ENCODE data around the gene ENC1. TPM values are rescaled to one million over a fixed set of nuclear protein-coding genes. Genes with fewer than 3 reads are reported as not detected.

Gene ENC1
- polyA plus RNA-seq, 1 donor = 26.0 TPM

GRCh38 chr5:74657165-74657564, 16.6 kb upstream of the ENC1 start:
- no peak for DNase-seq

GRCh38 chr5:74655716-74656115, 15.2 kb upstream of the ENC1 start:
- no peak for DNase-seq

DNA sequence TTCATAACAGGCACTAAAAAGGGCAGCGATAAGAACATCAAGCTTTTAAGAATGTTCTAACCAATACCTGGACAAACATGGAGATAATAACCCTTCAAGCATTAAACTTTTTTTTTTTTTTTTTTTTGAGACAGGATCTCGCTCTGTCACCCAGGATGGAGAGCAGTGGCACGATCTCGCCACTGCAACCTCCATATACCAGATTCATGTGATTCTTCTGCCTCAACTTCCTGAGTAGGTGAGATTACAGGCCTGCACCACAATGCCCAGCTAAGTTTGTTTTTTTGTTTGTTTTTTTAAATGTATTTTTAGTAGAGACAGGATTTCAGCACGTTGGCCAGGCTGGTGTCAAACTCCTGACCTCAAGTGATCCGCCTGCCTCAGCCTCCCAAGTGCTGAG, 14.7 kb upstream of the ENC1 start:
- no peak for DNase-seq

DNA sequence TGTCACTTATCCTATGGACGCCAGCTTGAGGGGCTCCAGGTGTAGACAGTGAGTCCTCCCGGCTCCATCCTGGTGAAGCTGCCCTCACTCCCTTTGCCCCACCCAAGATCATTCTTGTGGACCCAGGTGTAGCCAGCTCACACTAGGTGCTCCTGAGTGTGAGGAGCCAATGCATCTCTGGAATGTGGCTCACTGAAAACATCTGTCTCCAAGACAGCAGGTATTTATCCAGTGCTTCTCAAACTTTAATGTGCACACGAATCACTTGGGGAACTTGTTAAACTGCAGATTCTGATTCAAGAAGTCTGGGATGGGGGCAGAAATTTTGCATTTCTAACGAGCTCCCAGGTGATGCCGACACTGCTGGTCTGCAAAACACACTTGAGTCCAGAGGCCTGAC, 13.5 kb upstream of the ENC1 start:
- DNase-seq = no peak

DNA sequence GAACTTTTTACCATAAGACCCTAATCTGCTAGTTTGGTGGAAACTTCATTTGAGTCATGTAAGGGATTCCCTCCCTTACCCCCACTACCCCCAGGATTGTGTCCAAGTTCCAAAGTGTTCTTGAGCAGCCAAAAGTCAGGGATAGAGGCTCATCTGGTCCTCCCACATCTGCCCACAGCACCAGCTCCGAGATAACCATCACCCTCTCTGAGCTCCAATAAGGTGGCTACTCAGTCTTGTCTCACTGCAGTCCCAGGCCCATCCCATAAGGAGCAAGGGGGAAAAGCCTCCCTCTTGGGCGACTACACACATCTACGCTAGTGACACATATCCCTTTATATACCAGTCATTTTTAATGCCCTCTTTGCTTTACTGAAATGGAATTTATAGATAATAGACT, 12.0 kb upstream of the ENC1 start:
- no peak for DNase-seq

GRCh38 chr5:74651710-74652109, 11.2 kb upstream of the ENC1 start:
- no peak for DNase-seq

DNA sequence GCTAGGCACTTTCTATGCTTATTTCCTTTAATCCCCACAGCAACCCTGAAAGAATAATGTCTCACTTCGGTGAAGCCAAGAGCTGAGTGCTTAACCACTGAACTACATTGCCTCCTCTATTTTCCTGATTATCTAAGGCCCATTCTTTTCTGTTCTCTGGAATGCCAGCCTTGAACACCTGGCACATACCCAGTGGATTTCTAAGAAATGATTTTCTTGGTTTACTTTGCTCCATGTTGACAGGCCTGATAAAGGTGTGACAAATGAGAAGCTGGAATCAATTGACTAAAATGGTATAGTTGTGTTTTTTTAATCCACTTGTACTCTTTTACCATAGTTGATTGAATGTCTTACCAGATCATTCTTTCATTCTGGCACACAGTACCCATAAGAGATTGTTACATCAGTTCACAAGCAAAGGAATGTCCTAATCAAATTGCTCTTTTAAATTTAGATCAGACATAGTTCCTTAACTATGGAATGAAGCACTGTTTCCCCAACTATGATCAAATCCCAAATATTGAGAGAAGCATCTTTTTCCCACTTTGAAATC, 9.0 kb upstream of the ENC1 start:
- no peak for DNase-seq

- DNase-seq = no peak
Observed at GRCh38 chr5:74648835-74649293, 8.3 kb upstream of the ENC1 start.

DNA sequence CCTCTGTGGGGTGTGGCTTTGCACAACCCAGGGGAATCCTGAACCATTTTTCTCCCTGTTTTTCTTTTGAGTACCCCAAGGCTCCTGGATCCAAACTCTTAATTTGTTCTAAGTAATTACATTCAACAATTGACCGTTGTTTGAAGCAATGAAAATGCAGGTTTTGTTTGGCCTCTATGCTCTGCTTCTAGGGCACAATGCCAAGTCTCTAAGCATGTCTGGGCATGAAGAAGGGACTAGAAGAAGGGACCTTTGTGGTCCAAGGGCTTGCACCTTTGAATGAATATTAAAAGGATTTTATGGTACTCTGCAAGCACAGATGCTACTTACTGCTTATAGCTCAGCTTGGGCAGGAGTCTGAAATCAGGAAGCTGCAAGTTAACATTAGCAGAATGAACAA, 6.6 kb upstream of the ENC1 start:
- no peak for DNase-seq

DNA sequence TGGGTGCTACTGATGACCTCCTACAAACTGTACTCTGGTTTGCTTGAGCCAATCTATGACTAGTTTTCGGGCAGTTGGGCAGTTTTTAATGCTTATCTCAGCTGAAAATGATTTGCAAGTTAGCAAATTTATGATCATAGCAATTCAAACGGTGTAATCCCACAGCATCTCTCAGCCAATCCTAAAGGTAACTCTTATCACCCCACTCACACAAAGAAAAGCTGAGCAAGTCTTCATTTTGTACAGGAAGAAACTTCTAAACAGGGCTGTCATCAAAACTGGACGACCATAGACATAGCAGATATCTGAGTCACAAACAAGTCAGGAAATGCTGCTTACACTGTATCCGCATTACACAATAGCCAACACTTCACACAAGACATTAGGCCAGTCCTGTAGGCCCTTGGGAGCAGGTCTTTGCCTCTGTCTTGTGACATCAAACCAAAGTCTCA, 2.6 kb upstream of the ENC1 start:
- DNase-seq = no peak

DNA sequence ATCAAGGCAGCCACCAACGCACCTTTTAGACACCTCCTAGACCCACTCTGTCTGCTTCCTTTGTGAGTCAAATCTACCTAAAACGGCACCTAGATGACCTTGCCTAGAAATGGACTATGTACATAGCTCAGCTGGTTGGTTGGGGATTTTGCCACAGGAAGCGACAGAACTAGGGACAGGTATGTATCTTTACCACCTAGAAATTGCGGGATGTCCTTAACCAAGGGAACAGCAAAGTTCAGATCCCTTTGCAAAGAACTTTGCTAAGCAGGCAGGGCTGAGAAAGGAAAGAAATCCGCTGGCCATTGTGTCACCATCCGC, 2.0 kb upstream of the ENC1 start:
- no peak for DNase-seq

DNA sequence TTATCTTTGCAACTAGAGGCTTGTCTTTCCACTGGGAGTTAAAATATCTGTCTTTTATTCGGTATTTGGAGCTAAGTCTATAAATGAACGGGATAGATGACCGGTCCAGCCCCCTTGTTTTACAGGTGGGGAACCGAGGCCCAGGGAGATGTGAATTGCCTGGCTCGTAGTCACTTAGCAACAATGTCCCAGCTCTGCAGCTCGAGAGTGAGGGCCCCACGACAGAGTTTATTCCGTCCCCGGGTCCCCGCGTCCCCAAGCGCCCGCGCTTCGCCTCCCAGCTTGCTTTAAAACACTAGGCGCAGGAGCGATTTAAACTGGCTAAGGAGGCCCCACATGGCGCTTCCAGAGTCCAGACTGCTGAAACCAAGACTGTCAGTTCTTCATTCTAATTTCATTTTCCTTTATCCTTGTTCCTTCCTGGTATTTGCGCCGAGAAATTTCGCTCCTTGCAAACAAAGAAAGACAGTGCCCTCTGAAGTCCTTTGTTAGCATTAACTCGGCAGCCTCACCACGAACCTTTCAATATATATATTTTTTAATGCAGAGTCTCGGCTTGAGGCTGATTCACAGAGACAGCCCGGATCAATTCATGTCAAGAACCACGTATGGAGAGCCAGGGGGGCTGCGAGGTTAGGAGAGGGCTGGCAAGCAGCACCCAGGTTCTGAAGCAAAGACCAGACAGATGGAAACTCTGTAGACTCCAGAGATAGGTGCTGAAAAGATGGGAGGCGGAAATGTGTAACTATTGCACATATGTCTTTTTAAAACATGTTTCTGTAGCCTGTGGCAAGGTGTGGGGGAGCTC, 1.4 kb upstream of the ENC1 start:
- DNase-seq = peak; percentile 82

DNA sequence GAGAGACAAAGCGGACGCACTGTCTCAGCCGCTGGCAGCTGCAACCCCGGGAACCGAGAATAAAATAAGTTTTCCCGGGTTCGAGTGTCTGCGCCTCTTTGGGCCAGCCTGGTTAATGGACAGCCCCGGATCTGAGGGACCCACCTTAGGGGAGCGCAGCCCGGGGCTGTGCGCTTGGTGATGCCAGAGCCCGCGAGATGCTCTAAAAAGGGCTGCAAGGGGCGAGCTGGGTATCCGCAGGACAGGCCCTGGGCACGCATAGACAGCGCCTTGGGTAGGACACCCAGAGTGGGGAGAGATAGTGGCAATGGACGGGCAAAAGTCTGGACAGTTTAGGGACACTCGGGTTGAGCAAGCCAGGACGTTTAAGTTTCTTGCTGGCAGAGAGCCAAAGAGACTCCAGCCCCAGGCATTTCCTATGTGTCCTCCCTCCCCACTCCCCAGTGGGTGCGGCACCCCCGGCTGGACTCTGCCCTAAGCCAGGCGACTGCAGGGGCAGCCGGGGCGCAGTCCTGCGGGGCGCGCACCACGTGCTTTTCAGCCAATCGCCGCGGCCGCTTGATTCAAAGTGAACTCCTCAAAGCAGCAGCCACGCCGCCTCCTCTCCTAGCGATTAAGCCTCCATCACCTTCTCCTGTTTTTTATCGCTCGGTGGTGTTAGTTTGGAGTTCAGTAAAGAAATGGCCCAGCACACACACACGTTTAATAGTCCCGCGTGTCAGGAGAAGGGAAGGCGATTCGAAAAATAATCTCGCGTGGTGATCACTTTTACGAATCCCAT, 616 bp upstream of the ENC1 start:
- DNase-seq = peak; percentile 76

GRCh38 chr5:74639807-74640449, 600 bp downstream of the ENC1 start:
- no peak for DNase-seq

- no peak for DNase-seq
Observed at GRCh38 chr5:74638970-74639806, 1.3 kb downstream of the ENC1 start.

DNA sequence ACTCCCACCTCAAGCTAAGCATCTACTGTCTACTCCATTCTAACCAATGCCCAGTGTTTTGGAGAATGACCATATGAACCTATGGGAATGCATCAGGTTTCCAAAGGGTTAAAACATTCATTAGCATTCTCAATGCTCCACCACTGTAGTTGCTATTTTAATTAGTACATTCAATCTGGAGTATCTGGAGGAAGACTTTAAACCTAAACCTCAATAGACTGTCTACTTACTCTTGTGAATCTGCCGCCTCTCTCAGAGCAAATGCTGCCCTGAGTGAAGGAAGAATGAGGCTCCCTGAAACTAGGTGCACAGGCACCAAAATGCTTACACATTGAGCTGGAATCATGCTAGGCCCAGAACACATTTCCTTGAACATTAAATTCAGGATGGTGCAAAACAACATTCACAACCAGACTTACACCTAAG, 2.0 kb downstream of the ENC1 start:
- no peak for DNase-seq

DNA sequence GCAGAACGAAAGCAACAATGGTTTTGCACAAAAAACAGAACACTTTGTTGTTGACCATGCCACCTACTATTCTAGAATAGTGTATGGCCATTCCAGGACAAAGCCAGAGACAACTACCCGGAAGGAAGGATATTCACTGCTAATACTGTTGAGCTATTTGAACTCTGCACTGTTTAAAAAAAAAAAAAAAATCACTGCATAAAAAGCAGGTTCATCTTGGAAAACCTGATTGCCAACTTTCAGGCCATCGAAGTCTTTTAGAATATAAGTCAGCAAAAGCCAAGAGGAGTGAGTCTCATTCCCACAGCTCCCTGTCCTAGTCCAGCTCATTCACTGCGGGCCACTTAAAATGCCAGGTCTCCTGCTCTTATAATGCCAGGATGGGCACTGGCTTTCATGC, 4.0 kb downstream of the ENC1 start:
- no peak for DNase-seq

DNA sequence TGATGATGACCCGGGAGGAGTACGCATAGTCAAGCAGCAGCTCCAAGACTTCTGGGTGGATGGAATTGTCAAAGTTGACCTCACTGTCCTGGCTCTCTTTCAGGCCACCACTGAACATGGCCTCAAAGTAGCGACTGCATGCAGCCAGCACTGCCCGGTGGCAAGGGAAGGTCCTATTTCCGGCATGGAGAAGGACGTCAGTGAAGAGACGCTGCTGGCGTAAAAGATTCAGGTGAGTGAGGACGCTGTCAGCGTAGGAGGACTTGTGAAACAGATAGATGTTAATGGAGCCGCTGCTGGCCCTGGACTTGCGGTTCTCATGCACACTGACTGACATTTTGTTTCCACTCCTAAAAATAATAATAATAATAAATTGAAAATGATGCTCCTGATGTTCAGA, 4.4 kb downstream of the ENC1 start:
- no peak for DNase-seq

DNA sequence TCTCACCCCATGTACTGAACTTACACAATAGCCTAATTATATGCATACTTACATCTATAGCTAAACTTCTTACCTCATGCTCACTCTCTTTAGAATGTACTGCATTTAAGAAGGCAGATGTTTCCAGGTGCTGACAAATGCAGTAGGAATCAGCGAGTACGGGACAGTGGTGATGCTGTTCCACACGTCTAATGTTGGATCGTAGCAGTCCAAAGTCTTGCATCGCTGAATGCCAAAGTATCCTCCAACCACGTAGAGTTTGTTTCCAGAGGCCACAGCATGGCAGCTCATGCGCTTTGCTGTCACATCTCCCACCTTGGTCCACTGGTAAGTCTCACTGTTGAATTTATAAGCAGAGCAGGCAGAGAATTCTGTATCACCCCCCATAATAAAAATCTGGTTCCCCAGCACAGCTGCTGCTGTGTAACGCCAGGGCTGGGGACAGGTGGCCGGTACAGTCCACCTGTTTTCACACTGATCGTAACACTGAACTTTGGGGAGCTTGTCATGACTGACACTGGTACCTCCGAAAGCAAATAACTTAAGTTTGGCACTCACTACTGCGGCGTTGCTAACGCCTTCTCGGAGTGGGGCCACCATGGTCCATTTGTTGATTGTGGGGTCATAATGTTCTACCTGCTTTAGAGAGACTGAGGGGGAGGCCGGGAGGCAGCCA, 5.8 kb downstream of the ENC1 start:
- no peak for DNase-seq

DNA sequence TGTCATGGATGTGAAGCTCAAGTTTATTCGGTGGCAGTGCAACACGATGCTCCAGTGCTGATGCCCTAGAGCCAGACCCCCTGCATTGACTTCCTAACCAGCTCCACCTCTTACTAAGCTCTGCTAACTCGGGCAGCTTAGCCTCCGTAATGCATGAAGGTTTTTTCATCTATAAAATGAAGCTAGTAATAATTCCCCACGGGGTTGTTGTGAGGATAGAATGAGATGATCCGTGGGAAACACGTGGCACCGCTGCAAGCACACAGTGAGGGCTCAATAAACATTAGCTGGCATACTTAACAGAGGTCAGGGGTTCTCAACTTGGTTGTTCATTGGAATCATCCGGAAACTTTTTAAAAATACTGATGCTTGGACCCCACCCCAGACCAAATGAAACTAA, 6.8 kb downstream of the ENC1 start:
- DNase-seq = no peak

- DNase-seq = no peak
Observed at GRCh38 chr5:74632947-74633356, 7.6 kb downstream of the ENC1 start.
